H1 (cell line): ENCODE data around the gene CRYBG3. TPM values are rescaled to one million over a fixed set of nuclear protein-coding genes. Genes with fewer than 3 reads are reported as not detected.

Source experiments
- CTCF ChIA-PET: fragments of 300-600 bp; sonication (Branson Sonifier 250); formaldehyde crosslinking; loops from one replicate; lab custom pipeline; 2021; ENCODE audit not compliant: partially characterized antibody; lab: Charles Lee
- POLR2A ChIA-PET: fragments of 300-600 bp; sonication (Branson Sonifier 250); formaldehyde crosslinking; loops from one replicate; lab custom pipeline; 2021; ENCODE audit warnings: inconsistent platforms; ENCODE audit not compliant: partially characterized antibody; lab: Charles Lee
- DNase-seq, 2 experiments: peaks; one replicate each; pipeline versions ENCODE4 v3.0.0 to v3.0.0-alpha.2; 2010 to 2022; ENCODE audit warnings: low spot score in 2 of 2, low read depth in 1 of 2, mixed read lengths in 1 of 2
- FAIRE-seq: peaks from 2 replicates; lab custom pipeline; 2011; peaks lifted over from hg19 to GRCh38; lab: Jason Lieb, UNC
- H2AFZ ChIP-seq: 2 replicates; pipeline ENCODE4 v1.8.1; 2012; ENCODE audit warnings: low read length, inconsistent platforms
- H2AK5ac ChIP-seq: 2 replicates; pipeline ENCODE4 v1.6.1; 2013; ENCODE audit warnings: low read depth, low read length
- H2BK120ac ChIP-seq: replicated peaks from 2 replicates; pipeline ENCODE3; 2013; ENCODE audit warnings: low read depth, low read length, inconsistent platforms
- H2BK12ac ChIP-seq: 2 replicates; pipeline ENCODE4 v1.6.1; 2013; ENCODE audit warnings: low read depth, low read length
- H2BK15ac ChIP-seq: 2 replicates; pipeline ENCODE4 v1.6.1; 2013; ENCODE audit warnings: low read length
- H2BK20ac ChIP-seq: 2 replicates; pipeline ENCODE4 v1.6.1; 2013; ENCODE audit warnings: low read length
- H2BK5ac ChIP-seq: 2 replicates; pipeline ENCODE4 v1.6.1; 2013; ENCODE audit warnings: low read depth, low read length
- H3K14ac ChIP-seq: 2 replicates; pipeline ENCODE4 v1.6.1; 2013; ENCODE audit warnings: inconsistent platforms; ENCODE audit not compliant: insufficient read length
- H3K18ac ChIP-seq: 2 replicates; pipeline ENCODE4 v1.6.1; 2013; ENCODE audit warnings: low read length; ENCODE audit errors: extremely low read depth
- H3K23ac ChIP-seq: 2 replicates; pipeline ENCODE4 v1.6.1; 2013; ENCODE audit warnings: inconsistent platforms; ENCODE audit not compliant: insufficient read length
- H3K23me2 ChIP-seq: 2 replicates; pipeline ENCODE4 v1.6.1; 2013; ENCODE audit warnings: low read depth, low read length
- H3K27ac ChIP-seq: 2 replicates; pipeline ENCODE4 v1.6.1; 2011; ENCODE audit warnings: low read depth, low read length, inconsistent platforms
- H3K27me3 ChIP-seq, 4 experiments: replicated peaks in 1 of 4; 1 replicate in 1 of 4; 2 replicates in 3 of 4; pipeline versions ENCODE4 v1.6.1 to v1.8.1; 2011 to 2013; ENCODE audit warnings: low read length in 3 of 4, mild to moderate bottlenecking in 3 of 4, inconsistent platforms in 2 of 4, mixed read lengths in 2 of 4, moderate library complexity in 1 of 4; ENCODE audit not compliant: control insufficient read depth in 3 of 4, insufficient read depth in 3 of 4; ENCODE audit errors: extremely low read depth in 1 of 4
- H3K36me3 ChIP-seq, 4 experiments: 2 replicates each; pipeline versions ENCODE4 v1.6.1 to v1.8.1; 2011 to 2013; ENCODE audit warnings: mild to moderate bottlenecking in 4 of 4, low read length in 3 of 4, moderate library complexity in 2 of 4, control low read depth in 1 of 4, inconsistent platforms in 1 of 4; ENCODE audit not compliant: insufficient read depth in 4 of 4, control insufficient read depth in 2 of 4
- H3K4ac ChIP-seq: replicated peaks from 2 replicates; pipeline ENCODE3; 2013; ENCODE audit warnings: low read length, low read depth, mixed read lengths, inconsistent platforms; ENCODE audit not compliant: insufficient read length
- H3K4me1 ChIP-seq, 4 experiments: replicated peaks in 1 of 4; 1 replicate in 1 of 4; 2 replicates in 3 of 4; pipeline versions ENCODE4 v1.6.1 to v1.8.1; 2011 to 2013; ENCODE audit warnings: low read length in 3 of 4, inconsistent platforms in 2 of 4, mixed read lengths in 1 of 4; ENCODE audit not compliant: insufficient read depth in 4 of 4, control insufficient read depth in 3 of 4
- H3K4me2 ChIP-seq, 2 experiments: 2 replicates each; pipeline versions ENCODE4 v1.6.1 to v1.8.1; 2011 to 2013; ENCODE audit warnings: low read depth in 2 of 2, low read length in 2 of 2, control low read depth in 1 of 2, inconsistent platforms in 1 of 2, mild to moderate bottlenecking in 1 of 2; ENCODE audit not compliant: insufficient read depth in 1 of 2
- H3K4me3 ChIP-seq, 4 experiments: fragments of 200-600, 300-600 bp in 1 of 4; sonication (generic), shearing (Covaris generic), sonication (Bioruptor Twin) in 1 of 4; 2 replicates each; pipeline versions ENCODE4 v1.5.1 to v1.8.1; 2011 to 2016; ENCODE audit warnings: low read length in 4 of 4, low read depth in 3 of 4, control low read depth in 2 of 4, inconsistent platforms in 2 of 4, mild to moderate bottlenecking in 2 of 4, mixed read lengths in 1 of 4, moderate library complexity in 1 of 4; ENCODE audit not compliant: insufficient read depth in 2 of 4; ENCODE audit errors: extremely low read depth in 1 of 4
- H3K56ac ChIP-seq: replicated peaks from 2 replicates; pipeline ENCODE3; 2013; ENCODE audit warnings: low read depth, mild to moderate bottlenecking, mixed read lengths, low read length, inconsistent platforms; ENCODE audit not compliant: insufficient read length
- H3K79me1 ChIP-seq: 2 replicates; pipeline ENCODE4 v1.6.1; 2013; ENCODE audit warnings: low read depth, low read length, control low read depth
- H3K79me2 ChIP-seq, 2 experiments: 2 replicates each; pipeline versions ENCODE4 v1.6.1 to v1.8.1; 2012 to 2013; ENCODE audit warnings: low read length in 2 of 2, mild to moderate bottlenecking in 2 of 2, inconsistent platforms in 1 of 2; ENCODE audit not compliant: insufficient read depth in 2 of 2, control insufficient read depth in 1 of 2
- H3K9ac ChIP-seq, 4 experiments: replicated peaks in 1 of 4; 1 replicate in 1 of 4; 2 replicates in 3 of 4; pipeline versions ENCODE4 v1.6.1 to v1.8.1; 2011 to 2013; ENCODE audit warnings: low read depth in 3 of 4, low read length in 3 of 4, control low read depth in 2 of 4, mild to moderate bottlenecking in 2 of 4, moderate library complexity in 2 of 4, inconsistent platforms in 1 of 4; ENCODE audit errors: extremely low read depth in 1 of 4
- H3K9me3 ChIP-seq, 2 experiments: 2 replicates each; pipeline versions ENCODE4 v1.6.1 to v1.8.1; 2012 to 2013; ENCODE audit warnings: mild to moderate bottlenecking in 2 of 2, moderate library complexity in 2 of 2, control low read depth in 1 of 2, inconsistent platforms in 1 of 2, low read depth in 1 of 2, low read length in 1 of 2, mixed read lengths in 1 of 2; ENCODE audit not compliant: insufficient read depth in 2 of 2
- H4K20me1 ChIP-seq, 2 experiments: replicated peaks in 1 of 2; 2 replicates each; pipeline versions ENCODE3 to v1.8.1; 2011 to 2013; ENCODE audit warnings: inconsistent platforms in 2 of 2, low read length in 2 of 2, mild to moderate bottlenecking in 1 of 2; ENCODE audit not compliant: insufficient read depth in 2 of 2, control insufficient read depth in 1 of 2
- H4K5ac ChIP-seq: 2 replicates; pipeline ENCODE4 v1.6.1; 2013; ENCODE audit warnings: low read length, low read depth, mixed read lengths, inconsistent platforms; ENCODE audit not compliant: insufficient read length
- H4K8ac ChIP-seq: 2 replicates; pipeline ENCODE4 v1.8.0; 2013; ENCODE audit warnings: mild to moderate bottlenecking, moderate library complexity, low read length, inconsistent platforms; ENCODE audit not compliant: insufficient read depth; ENCODE audit errors: extremely low read depth
- H4K91ac ChIP-seq: replicated peaks from 2 replicates; pipeline ENCODE3; 2013; ENCODE audit warnings: low read length, mixed read lengths, inconsistent platforms; ENCODE audit not compliant: insufficient read length
- ASH2L ChIP-seq: fragments of 200-600, 300-600 bp; sonication (generic); IDR thresholded peaks from one replicate; pipeline ENCODE4 v1.7.1; 2017; ENCODE audit warnings: low read length
- CBX5 ChIP-seq: fragments of 300-800, 300-1000 bp; sonication (generic); IDR thresholded peaks from 2 replicates; pipeline ENCODE4 v1.7.1; 2016; ENCODE audit warnings: antibody characterized with exemption, low read length, low read depth
- CEBPB ChIP-seq: IDR thresholded peaks from 2 replicates; pipeline ENCODE4 v1.6.1; 2012; ENCODE audit warnings: low read depth, low read length
- EZH2 ChIP-seq: fragments of 200-600 bp; sonication (generic); IDR thresholded peaks from 2 replicates; pipeline ENCODE4 v1.7.1; 2012; ENCODE audit warnings: low read depth, mild to moderate bottlenecking, moderate library complexity, low read length, inconsistent platforms; ENCODE audit not compliant: severe bottlenecking
- HDAC2 ChIP-seq, 2 experiments: fragments of 300-600 bp in 1 of 2; sonication (generic) in 1 of 2; IDR thresholded peaks; 2 replicates each; pipeline ENCODE4 v1.6.1; 2011 to 2012; ENCODE audit warnings: low read depth in 2 of 2, low read length in 2 of 2, mild to moderate bottlenecking in 2 of 2, moderate library complexity in 2 of 2, borderline replicate concordance in 1 of 2, inconsistent platforms in 1 of 2
- RAD21 ChIP-seq, 2 experiments: IDR thresholded peaks in 1 of 2; conservative IDR thresholded peaks in 1 of 2; 2 replicates each; pipeline ENCODE4 v1.6.1; 2011; ENCODE audit warnings: low read depth in 2 of 2, low read length in 2 of 2, improper control_type of control experiment in 1 of 2, inconsistent platforms in 1 of 2, mild to moderate bottlenecking in 1 of 2, moderate library complexity in 1 of 2
- SIN3A ChIP-seq, 2 experiments: IDR thresholded peaks in 1 of 2; conservative IDR thresholded peaks in 1 of 2; 2 replicates each; pipeline ENCODE4 v1.6.1; 2011 to 2012; ENCODE audit warnings: low read length in 2 of 2, improper control_type of control experiment in 1 of 2, low read depth in 1 of 2, mild to moderate bottlenecking in 1 of 2
- SUZ12 ChIP-seq: fragments of 200-600 bp; sonication (generic); IDR thresholded peaks from 2 replicates; pipeline ENCODE4 v1.6.1; 2012; ENCODE audit warnings: mild to moderate bottlenecking, inconsistent platforms, low read length, moderate library complexity, mixed read lengths
- TCF12 ChIP-seq: IDR thresholded peaks from 2 replicates; pipeline ENCODE4 v1.6.1; 2011; ENCODE audit warnings: low read depth, mild to moderate bottlenecking, low read length
- WGBS, 2 experiments: shearing (Covaris generic) in 1 of 2; methylation state at CpG; one replicate each; pipeline versions ENCODE4 v1.1.6 to v1.1.7; 2013 to 2015; ENCODE audit warnings: low lambda C conversion rate in 2 of 2, mixed read lengths in 2 of 2, inconsistent platforms in 1 of 2, low coverage in 1 of 2, missing lambda C conversion rate in 1 of 2; ENCODE audit not compliant: insufficient replicate concordance in 2 of 2, insufficient coverage in 1 of 2, insufficient read length in 1 of 2; ENCODE audit errors: extremely low coverage in 1 of 2, missing lambda C conversion rate in 1 of 2; 5-methylcytosine and 5-hydroxymethylcytosine counted together
- polyA plus RNA-seq, 7 experiments: library from polyadenylated mRNA; depleted of rRNA in 3 of 7; stranded (reverse) in 5 of 7; unstranded in 2 of 7; fragments of >200 nt in 5 of 7; fragments of 200-250 nt in 2 of 7; gene quantifications; 1 replicate in 5 of 7; 2 replicates in 1 of 7; 4 replicates in 1 of 7; pipeline versions ENCODE4 v1.2.1 to v1.2.3, GENCODE V29; 2011 to 2013; ENCODE audit warnings: missing spikeins in 2 of 7, mixed read lengths in 2 of 7
- total RNA-seq: library from RNA; stranded (reverse); fragmentation: NEBNext Ultra II Directional; extraction: Animal tissue kit (Norgen Biotek cat#: 25700); gene quantifications from 2 replicates; pipeline ENCODE4 v1.2.1, GENCODE V29; 2021
- TF ChIP-seq, protein P1 (sequence below): IDR thresholded peaks from 2 replicates; pipeline ENCODE4 v1.6.1; 2011; ENCODE audit warnings: low read depth, mild to moderate bottlenecking, low read length; ENCODE audit not compliant: insufficient read depth
- TF ChIP-seq, protein P2 (sequence below): IDR thresholded peaks from 2 replicates; pipeline ENCODE4 v1.6.1; 2012; ENCODE audit warnings: inconsistent platforms

The CRYBG3 gene
- total and polyA plus RNA-seq, 2 of the 8 experiments (the other 6 are each of a cell fraction or from before 2014, with no cell fraction given) = 2.1 to 8.0 TPM

DNA sequence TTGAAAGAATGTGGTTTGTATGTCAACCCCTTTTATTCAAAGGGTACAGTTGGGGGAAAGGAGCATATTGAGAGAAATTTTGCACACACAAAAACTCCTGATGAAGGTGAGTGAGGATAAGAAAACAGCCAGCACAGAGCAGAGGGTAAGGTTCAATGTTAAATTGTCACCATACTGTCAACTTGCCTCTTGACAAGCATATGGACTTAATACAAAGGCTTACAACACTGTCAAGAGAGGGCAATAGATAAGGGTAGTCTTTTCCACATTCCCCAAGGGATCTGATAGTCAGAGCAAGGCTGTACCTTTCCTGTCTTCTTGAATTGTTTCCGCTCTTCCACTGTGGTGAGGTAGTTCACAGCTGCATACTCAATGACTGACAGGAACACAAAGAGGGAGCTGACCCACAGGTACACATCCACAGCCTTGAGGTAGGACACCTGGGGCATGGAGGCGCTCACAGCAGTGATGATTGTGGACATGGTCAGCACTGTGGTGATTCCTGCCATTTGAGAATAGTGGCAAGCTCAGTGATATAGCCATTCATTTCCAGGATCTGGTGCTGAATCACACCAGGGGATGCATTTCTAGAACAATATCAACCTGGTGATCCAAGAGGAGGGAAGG, 170.8 kb downstream of the CRYBG3 start:
- Histone ChIP-seq H2BK15ac (no peak overlapping the region), H3K9ac (no peak overlapping the region), H3K27ac (no peak overlapping the region), H2BK5ac (no peak overlapping the region), H3K23ac (no peak overlapping the region), H4K8ac (no peak overlapping the region), H2BK120ac (no peak overlapping the region), H3K4me2 (peak overlapping the region; percentile 2 to 22; a peak in 1 of 4 replicates), H3K9me3 (no peaks in the 10 kb centered on the region), H3K36me3 (no peaks in the 10 kb centered on the region), H2AK5ac (no peak overlapping the region), H4K5ac (no peak overlapping the region), H3K14ac (no peak overlapping the region), H3K27me3 (no peaks in the 10 kb centered on the region), H3K79me2 (no peaks in the 10 kb centered on the region), H4K20me1 (peaks cover 0 to 10% of the 10 kb centered on the region in 2 experiments), H3K4me3 (no peak overlapping the region), H3K18ac (no peak overlapping the region), H3K4me1 (peaks cover 0 to 7% (median 3%) of the 10 kb centered on the region in 4 experiments; a peak in 2 of 7 replicates), H4K91ac (no peak overlapping the region), H3K4ac (no peak overlapping the region), H3K56ac (no peak overlapping the region), H3K23me2 (peaks cover 11% of the 10 kb centered on the region; the same call in 1 of the 2 replicates), H2BK20ac (no peak overlapping the region), H3K79me1 (no peaks in the 10 kb centered on the region), H2BK12ac (no peak overlapping the region), H2AFZ (0 out of 2 replicates have a peak overlapping the region, but pooled peaks have one; percentile 55)
- CTCF ChIA-PET = interaction anchor here (0.6 to 1.2 kb wide), 5 partner anchors 27 to 273 kb away, joined by 3 read pairs; no protein-coding TSS in a partner anchor
- WGBS, 2 experiments = 83% methylated on average over 2 of the region's 2 CpGs; no CpG with 5 or more reads in 1 of the 2 experiments
- no peak for DNase-seq
- no peak for FAIRE-seq
- POLR2A ChIA-PET = interaction anchor here (0.9 to 1.0 kb wide), 2 partner anchors 15 to 21 kb away, joined by 3 read pairs; no protein-coding TSS in a partner anchor
- no peak for TF ChIP-seq ASH2L
- no peak for TF ChIP-seq RAD21 (IDR thresholded peaks at IDR 0.05 in 1 of 2, conservative IDR thresholded peaks at IDR 0.05 in 1 of 2; ENCODE audit: low read depth in 2 of 2, low read length in 2 of 2)
- TF ChIP-seq CEBPB = no peak
- TF ChIP-seq CBX5 = no peak
- TF ChIP-seq, protein P1, sequence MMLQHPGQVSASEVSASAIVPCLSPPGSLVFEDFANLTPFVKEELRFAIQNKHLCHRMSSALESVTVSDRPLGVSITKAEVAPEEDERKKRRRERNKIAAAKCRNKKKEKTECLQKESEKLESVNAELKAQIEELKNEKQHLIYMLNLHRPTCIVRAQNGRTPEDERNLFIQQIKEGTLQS = no peak
- TF ChIP-seq SIN3A (conservative IDR thresholded peaks at IDR 0.05 in 1 of 2, IDR thresholded peaks at IDR 0.05 in 1 of 2; ENCODE audit: low read depth in 1 of 2, low read length in 2 of 2) = no peak
- TF ChIP-seq, protein P2, sequence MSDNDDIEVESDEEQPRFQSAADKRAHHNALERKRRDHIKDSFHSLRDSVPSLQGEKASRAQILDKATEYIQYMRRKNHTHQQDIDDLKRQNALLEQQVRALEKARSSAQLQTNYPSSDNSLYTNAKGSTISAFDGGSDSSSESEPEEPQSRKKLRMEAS = no peak
- TF ChIP-seq EZH2 = no peak
- TF ChIP-seq HDAC2 (IDR thresholded peaks at IDR 0.05; ENCODE audit: borderline replicate concordance in 1 of 2, low read depth in 2 of 2, low read length in 2 of 2) = no peak
- TF ChIP-seq SUZ12 = no peak
- no peak for TF ChIP-seq TCF12
